GM23338 (cell line): Measurements from ENCODE around the gene RAMP1. TPM values are rescaled to one million over a fixed set of nuclear protein-coding genes. Genes with fewer than 3 reads are reported as not detected.

ENCODE experiments used
- ATAC-seq: fragments of 200-7000 bp; cut with Tn5 transposase; 3 replicates; pipeline ENCODE4 v1.9.1; 2020
- DNase-seq: peaks from one replicate; pipeline ENCODE4 v3.0.0-alpha.2; 2015; ENCODE audit warnings: low spot score
- H2AFZ ChIP-seq: fragments of 200-600 bp; sonication (generic); 2 replicates; pipeline ENCODE4 v1.8.0; 2016; ENCODE audit warnings: antibody characterized with exemption, mild to moderate bottlenecking, moderate library complexity
- H3F3A ChIP-seq: fragments of 200-600 bp; sonication (generic); replicated peaks from 2 replicates; pipeline ENCODE4 v1.8.0; 2017; ENCODE audit warnings: antibody characterized with exemption, mixed run types, low read depth
- H3K27ac ChIP-seq: fragments of 200-600 bp; sonication (generic); 2 replicates; pipeline ENCODE4 v1.6.1; 2016; ENCODE audit warnings: low read depth
- H3K27me3 ChIP-seq: fragments of 200-600 bp; sonication (generic); 2 replicates; pipeline ENCODE4 v1.8.0; 2016; ENCODE audit warnings: mild to moderate bottlenecking, mixed run types, moderate library complexity; ENCODE audit not compliant: insufficient read depth
- H3K36me3 ChIP-seq: fragments of 200-600 bp; sonication (generic); 2 replicates; pipeline ENCODE4 v1.8.0; 2016; ENCODE audit warnings: mild to moderate bottlenecking; ENCODE audit not compliant: insufficient read depth
- H3K4me1 ChIP-seq: fragments of 200-600 bp; sonication (generic); 2 replicates; pipeline ENCODE4 v1.8.0; 2016; ENCODE audit warnings: mild to moderate bottlenecking, moderate library complexity; ENCODE audit not compliant: insufficient read depth
- H3K4me2 ChIP-seq: fragments of 200-600 bp; sonication (generic); 2 replicates; pipeline ENCODE4 v1.7.1; 2017; ENCODE audit warnings: mixed run types
- H3K4me3 ChIP-seq: fragments of 200-600 bp; sonication (generic); 2 replicates; pipeline ENCODE4 v1.6.1; 2016; ENCODE audit warnings: mixed run types
- H3K79me2 ChIP-seq: fragments of 200-600 bp; sonication (generic); replicated peaks from 2 replicates; pipeline ENCODE4 v1.8.0; 2017; ENCODE audit warnings: mild to moderate bottlenecking; ENCODE audit not compliant: insufficient read depth
- H3K9me2 ChIP-seq: fragments of 200-600 bp; sonication (generic); 2 replicates; pipeline ENCODE4 v1.8.0; 2017; ENCODE audit not compliant: insufficient read depth
- H4K20me1 ChIP-seq: fragments of 200-600 bp; sonication (generic); replicated peaks from 2 replicates; pipeline ENCODE4 v1.8.0; 2017; ENCODE audit warnings: mild to moderate bottlenecking; ENCODE audit not compliant: insufficient read depth
- H3K27ac Mint-ChIP-seq: 2 replicates; pipeline ENCODE4 v1.8.0; 2020; ENCODE audit warnings: inconsistent platforms, mild to moderate bottlenecking, moderate library complexity, mixed read lengths
- H3K27me3 Mint-ChIP-seq: 3 replicates; pipeline ENCODE4 v1.8.0; 2022; ENCODE audit warnings: low read depth, mild to moderate bottlenecking, moderate library complexity, mixed read lengths, inconsistent platforms; ENCODE audit not compliant: insufficient read depth, poor library complexity
- H3K36me3 Mint-ChIP-seq: 3 replicates; pipeline ENCODE4 v1.8.0; 2021; ENCODE audit warnings: low read depth, mild to moderate bottlenecking, inconsistent platforms, moderate library complexity, mixed read lengths
- H3K4me1 Mint-ChIP-seq: 3 replicates; pipeline ENCODE4 v1.8.0; 2020; ENCODE audit warnings: mild to moderate bottlenecking, inconsistent platforms, mixed read lengths
- H3K4me3 Mint-ChIP-seq: 3 replicates; pipeline ENCODE4 v1.8.0; 2021; ENCODE audit warnings: moderate library complexity, mild to moderate bottlenecking, inconsistent platforms, mixed read lengths
- H3K9me3 Mint-ChIP-seq: 3 replicates; pipeline ENCODE4 v1.8.0; 2020; ENCODE audit warnings: moderate library complexity, mild to moderate bottlenecking, inconsistent platforms, mixed read lengths
- CREB1 ChIP-seq: fragments of 250-450 bp; sonication (Bioruptor Pico); IDR thresholded peaks from 2 replicates; pipeline ENCODE4 v1.5.0; 2020; ENCODE audit warnings: low read depth, mild to moderate bottlenecking, moderate library complexity
- EZH2 ChIP-seq: fragments of 200-600 bp; sonication (generic); IDR thresholded peaks from one replicate; pipeline ENCODE4 v1.8.0; 2017; ENCODE audit warnings: antibody characterized with exemption, mild to moderate bottlenecking, low read depth; ENCODE audit not compliant: unreplicated experiment
- EZH2phosphoT487 ChIP-seq: fragments of 200-600 bp; sonication (generic); IDR thresholded peaks from one replicate; pipeline ENCODE4 v1.8.1; 2018; ENCODE audit warnings: antibody characterized with exemption; ENCODE audit not compliant: unreplicated experiment
- JUNB ChIP-seq: IDR thresholded peaks from one replicate; pipeline ENCODE4 v1.6.1; 2016; ENCODE audit warnings: antibody characterized with exemption; ENCODE audit not compliant: unreplicated experiment
- NANOG ChIP-seq: IDR thresholded peaks from 2 replicates; pipeline ENCODE4 v1.6.1; 2016; ENCODE audit warnings: antibody characterized with exemption, borderline replicate concordance
- POLR2AphosphoS5 ChIP-seq: IDR thresholded peaks from 2 replicates; pipeline ENCODE4 v1.6.1; 2016; ENCODE audit warnings: antibody characterized with exemption, low read depth
- REST ChIP-seq: IDR thresholded peaks from one replicate; pipeline ENCODE4 v1.6.1; 2018; ENCODE audit warnings: antibody characterized with exemption; ENCODE audit not compliant: unreplicated experiment
- STAT1 ChIP-seq: IDR thresholded peaks from one replicate; pipeline ENCODE4 v1.6.1; 2016; ENCODE audit warnings: antibody characterized with exemption; ENCODE audit not compliant: unreplicated experiment
- ZNF114 ChIP-seq: fragments of 250-450 bp; sonication (Bioruptor Pico); IDR thresholded peaks from 2 replicates; pipeline ENCODE4 v1.5.0; 2020; ENCODE audit warnings: mild to moderate bottlenecking, moderate library complexity
- ZNF331 ChIP-seq: fragments of 250-450 bp; sonication (Bioruptor Pico); IDR thresholded peaks from 2 replicates; pipeline ENCODE4 v1.5.0; 2020; ENCODE audit warnings: low read depth, mild to moderate bottlenecking, moderate library complexity
- polyA plus RNA-seq: library from polyadenylated mRNA; unstranded; fragments of >200 nt; fragmentation: Nextera tagmentation; extraction: Ambion mirVana; gene quantifications from 2 replicates; pipeline ENCODE4 v1.2.1, GENCODE V29; 2016
- total RNA-seq: library from RNA; depleted of rRNA; stranded (reverse); fragments of >200 nt; shearing (Covaris generic); gene quantifications from 2 replicates; pipeline ENCODE4 v1.2.3, GENCODE V29; 2014
- TF ChIP-seq, protein P1 (sequence below): fragments of 250-450 bp; sonication (Bioruptor Pico); IDR thresholded peaks from 2 replicates; pipeline ENCODE4 v1.5.0; 2020; ENCODE audit warnings: mild to moderate bottlenecking, moderate library complexity

The RAMP1 gene
- total and polyA plus RNA-seq, 2 experiments from 2014 or later = 1.7 to 3.3 TPM

DNA sequence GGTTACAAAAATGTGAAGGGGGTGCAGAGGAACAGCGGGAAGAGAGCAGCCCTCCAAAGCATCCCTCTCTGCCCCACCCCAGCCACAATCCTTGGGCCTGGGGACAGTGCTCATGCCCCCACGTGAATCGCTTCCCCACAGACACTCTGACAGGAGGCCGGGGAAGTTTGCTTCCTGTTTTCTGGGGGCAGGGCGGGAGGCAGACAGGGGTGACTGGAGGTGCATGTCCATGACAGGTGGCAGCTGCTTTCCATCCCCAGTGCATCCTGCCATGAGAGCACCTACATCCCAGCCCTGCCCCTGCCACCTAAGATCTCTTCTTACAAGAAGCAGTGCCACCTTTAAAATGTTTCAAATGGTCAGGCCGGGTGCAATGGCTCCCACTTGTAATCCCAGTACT lies 60.2 kb downstream of the RAMP1 start:
- ATAC-seq (no peak), DNase-seq (no peak)
- peaks cover 8% of the 10 kb centered on the region; the same call in 2 of the 3 replicates for H3K4me1 Mint-ChIP-seq
- TF ChIP-seq ZNF331 (no peak), STAT1 (no peak), EZH2 (no peak), EZH2phosphoT487 (no peak), POLR2AphosphoS5 (no peak), ZNF114 (CRISPR knock-in tag) (no peak), JUNB (no peak), CREB1 (CRISPR knock-in tag) (no peak)
- no peaks in the 10 kb centered on the region for H3K9me3 Mint-ChIP-seq
- no peaks in the 10 kb centered on the region for H3K9me2 ChIP-seq
- H3K36me3 Mint-ChIP-seq = no peaks in the 10 kb centered on the region; the same call in 2 of the 3 replicates
- no peak overlapping the region for H3K27ac Mint-ChIP-seq
- H3K4me2 ChIP-seq = no peak overlapping the region
- H2AFZ ChIP-seq = no peak overlapping the region
- no peaks in the 10 kb centered on the region for H3K27me3 ChIP-seq
- no peak overlapping the region for H3K4me3 ChIP-seq
- H3K36me3 ChIP-seq = no peaks in the 10 kb centered on the region
- no peaks in the 10 kb centered on the region for H3F3A ChIP-seq
- no peaks in the 10 kb centered on the region for H3K79me2 ChIP-seq
- H3K4me3 Mint-ChIP-seq = no peak overlapping the region
- no peaks in the 10 kb centered on the region for H3K4me1 ChIP-seq
- no peaks in the 10 kb centered on the region for H4K20me1 ChIP-seq
- no peak overlapping the region for H3K27ac ChIP-seq
- H3K27me3 Mint-ChIP-seq = peaks cover 23% of the 10 kb centered on the region

- Histone ChIP-seq H3K4me1 (no peaks in the 10 kb centered on the region), H3K4me2 (no peak overlapping the region), H3K79me2 (no peaks in the 10 kb centered on the region), H3K27ac (no peak overlapping the region), H3K9me2 (no peaks in the 10 kb centered on the region), H4K20me1 (no peaks in the 10 kb centered on the region), H2AFZ (no peak overlapping the region), H3K27me3 (no peaks in the 10 kb centered on the region), H3K4me3 (no peak overlapping the region), H3K36me3 (no peaks in the 10 kb centered on the region), H3F3A (no peaks in the 10 kb centered on the region)
- no peak for ATAC-seq
- DNase-seq = no peak
- peaks cover 23% of the 10 kb centered on the region for H3K27me3 Mint-ChIP-seq
- no peaks in the 10 kb centered on the region; the same call in 2 of the 3 replicates for H3K36me3 Mint-ChIP-seq
- H3K4me1 Mint-ChIP-seq = peaks cover 8% of the 10 kb centered on the region; the same call in 2 of the 3 replicates
- no peaks in the 10 kb centered on the region for H3K9me3 Mint-ChIP-seq
- no peak overlapping the region for H3K27ac Mint-ChIP-seq
- no peak overlapping the region for H3K4me3 Mint-ChIP-seq
- TF ChIP-seq EZH2 (no peak), STAT1 (no peak), JUNB (no peak), ZNF331 (no peak), NANOG (no peak), POLR2AphosphoS5 (no peak), REST (no peak), ZNF114 (CRISPR knock-in tag) (no peak)
- TF ChIP-seq, protein P1, sequence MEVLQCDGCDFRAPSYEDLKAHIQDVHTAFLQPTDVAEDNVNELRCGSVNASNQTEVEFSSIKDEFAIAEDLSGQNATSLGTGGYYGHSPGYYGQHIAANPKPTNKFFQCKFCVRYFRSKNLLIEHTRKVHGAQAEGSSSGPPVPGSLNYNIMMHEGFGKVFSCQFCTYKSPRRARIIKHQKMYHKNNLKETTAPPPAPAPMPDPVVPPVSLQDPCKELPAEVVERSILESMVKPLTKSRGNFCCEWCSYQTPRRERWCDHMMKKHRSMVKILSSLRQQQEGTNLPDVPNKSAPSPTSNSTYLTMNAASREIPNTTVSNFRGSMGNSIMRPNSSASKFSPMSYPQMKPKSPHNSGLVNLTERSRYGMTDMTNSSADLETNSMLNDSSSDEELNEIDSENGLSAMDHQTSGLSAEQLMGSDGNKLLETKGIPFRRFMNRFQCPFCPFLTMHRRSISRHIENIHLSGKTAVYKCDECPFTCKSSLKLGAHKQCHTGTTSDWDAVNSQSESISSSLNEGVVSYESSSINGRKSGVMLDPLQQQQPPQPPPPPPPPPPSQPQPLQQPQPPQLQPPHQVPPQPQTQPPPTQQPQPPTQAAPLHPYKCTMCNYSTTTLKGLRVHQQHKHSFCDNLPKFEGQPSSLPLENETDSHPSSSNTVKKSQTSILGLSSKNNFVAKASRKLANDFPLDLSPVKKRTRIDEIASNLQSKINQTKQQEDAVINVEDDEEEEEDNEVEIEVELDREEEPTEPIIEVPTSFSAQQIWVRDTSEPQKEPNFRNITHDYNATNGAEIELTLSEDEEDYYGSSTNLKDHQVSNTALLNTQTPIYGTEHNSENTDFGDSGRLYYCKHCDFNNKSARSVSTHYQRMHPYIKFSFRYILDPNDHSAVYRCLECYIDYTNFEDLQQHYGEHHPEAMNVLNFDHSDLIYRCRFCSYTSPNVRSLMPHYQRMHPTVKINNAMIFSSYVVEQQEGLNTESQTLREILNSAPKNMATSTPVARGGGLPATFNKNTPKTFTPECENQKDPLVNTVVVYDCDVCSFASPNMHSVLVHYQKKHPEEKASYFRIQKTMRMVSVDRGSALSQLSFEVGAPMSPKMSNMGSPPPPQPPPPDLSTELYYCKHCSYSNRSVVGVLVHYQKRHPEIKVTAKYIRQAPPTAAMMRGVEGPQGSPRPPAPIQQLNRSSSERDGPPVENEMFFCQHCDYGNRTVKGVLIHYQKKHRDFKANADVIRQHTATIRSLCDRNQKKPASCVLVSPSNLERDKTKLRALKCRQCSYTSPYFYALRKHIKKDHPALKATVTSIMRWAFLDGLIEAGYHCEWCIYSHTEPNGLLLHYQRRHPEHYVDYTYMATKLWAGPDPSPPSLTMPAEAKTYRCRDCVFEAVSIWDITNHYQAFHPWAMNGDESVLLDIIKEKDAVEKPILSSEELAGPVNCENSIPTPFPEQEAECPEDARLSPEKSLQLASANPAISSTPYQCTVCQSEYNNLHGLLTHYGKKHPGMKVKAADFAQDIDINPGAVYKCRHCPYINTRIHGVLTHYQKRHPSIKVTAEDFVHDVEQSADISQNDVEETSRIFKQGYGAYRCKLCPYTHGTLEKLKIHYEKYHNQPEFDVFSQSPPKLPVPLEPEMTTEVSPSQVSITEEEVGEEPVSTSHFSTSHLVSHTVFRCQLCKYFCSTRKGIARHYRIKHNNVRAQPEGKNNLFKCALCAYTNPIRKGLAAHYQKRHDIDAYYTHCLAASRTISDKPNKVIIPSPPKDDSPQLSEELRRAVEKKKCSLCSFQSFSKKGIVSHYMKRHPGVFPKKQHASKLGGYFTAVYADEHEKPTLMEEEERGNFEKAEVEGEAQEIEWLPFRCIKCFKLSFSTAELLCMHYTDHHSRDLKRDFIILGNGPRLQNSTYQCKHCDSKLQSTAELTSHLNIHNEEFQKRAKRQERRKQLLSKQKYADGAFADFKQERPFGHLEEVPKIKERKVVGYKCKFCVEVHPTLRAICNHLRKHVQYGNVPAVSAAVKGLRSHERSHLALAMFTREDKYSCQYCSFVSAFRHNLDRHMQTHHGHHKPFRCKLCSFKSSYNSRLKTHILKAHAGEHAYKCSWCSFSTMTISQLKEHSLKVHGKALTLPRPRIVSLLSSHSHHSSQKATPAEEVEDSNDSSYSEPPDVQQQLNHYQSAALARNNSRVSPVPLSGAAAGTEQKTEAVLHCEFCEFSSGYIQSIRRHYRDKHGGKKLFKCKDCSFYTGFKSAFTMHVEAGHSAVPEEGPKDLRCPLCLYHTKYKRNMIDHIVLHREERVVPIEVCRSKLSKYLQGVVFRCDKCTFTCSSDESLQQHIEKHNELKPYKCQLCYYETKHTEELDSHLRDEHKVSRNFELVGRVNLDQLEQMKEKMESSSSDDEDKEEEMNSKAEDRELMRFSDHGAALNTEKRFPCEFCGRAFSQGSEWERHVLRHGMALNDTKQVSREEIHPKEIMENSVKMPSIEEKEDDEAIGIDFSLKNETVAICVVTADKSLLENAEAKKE = no peak
Observed at GRCh38 chr2:237920673-237921072, 61.2 kb downstream of the RAMP1 start.
